Measurements from ENCODE around the gene ALOX12. TPM values are rescaled to one million over a fixed set of nuclear protein-coding genes. Genes with fewer than 3 reads are reported as not detected.
"Not testable (repeated sequence)": the region's sequence is repeated elsewhere in the genome, so short reads cannot be mapped to it uniquely, and the experiment has no call there.

ALOX12 gene, protein sequence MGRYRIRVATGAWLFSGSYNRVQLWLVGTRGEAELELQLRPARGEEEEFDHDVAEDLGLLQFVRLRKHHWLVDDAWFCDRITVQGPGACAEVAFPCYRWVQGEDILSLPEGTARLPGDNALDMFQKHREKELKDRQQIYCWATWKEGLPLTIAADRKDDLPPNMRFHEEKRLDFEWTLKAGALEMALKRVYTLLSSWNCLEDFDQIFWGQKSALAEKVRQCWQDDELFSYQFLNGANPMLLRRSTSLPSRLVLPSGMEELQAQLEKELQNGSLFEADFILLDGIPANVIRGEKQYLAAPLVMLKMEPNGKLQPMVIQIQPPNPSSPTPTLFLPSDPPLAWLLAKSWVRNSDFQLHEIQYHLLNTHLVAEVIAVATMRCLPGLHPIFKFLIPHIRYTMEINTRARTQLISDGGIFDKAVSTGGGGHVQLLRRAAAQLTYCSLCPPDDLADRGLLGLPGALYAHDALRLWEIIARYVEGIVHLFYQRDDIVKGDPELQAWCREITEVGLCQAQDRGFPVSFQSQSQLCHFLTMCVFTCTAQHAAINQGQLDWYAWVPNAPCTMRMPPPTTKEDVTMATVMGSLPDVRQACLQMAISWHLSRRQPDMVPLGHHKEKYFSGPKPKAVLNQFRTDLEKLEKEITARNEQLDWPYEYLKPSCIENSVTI
- total RNA-seq (2014; rRNA removed): not detected in 2 replicates
- polyA plus RNA-seq (2012): 0.40 TPM

DNA sequence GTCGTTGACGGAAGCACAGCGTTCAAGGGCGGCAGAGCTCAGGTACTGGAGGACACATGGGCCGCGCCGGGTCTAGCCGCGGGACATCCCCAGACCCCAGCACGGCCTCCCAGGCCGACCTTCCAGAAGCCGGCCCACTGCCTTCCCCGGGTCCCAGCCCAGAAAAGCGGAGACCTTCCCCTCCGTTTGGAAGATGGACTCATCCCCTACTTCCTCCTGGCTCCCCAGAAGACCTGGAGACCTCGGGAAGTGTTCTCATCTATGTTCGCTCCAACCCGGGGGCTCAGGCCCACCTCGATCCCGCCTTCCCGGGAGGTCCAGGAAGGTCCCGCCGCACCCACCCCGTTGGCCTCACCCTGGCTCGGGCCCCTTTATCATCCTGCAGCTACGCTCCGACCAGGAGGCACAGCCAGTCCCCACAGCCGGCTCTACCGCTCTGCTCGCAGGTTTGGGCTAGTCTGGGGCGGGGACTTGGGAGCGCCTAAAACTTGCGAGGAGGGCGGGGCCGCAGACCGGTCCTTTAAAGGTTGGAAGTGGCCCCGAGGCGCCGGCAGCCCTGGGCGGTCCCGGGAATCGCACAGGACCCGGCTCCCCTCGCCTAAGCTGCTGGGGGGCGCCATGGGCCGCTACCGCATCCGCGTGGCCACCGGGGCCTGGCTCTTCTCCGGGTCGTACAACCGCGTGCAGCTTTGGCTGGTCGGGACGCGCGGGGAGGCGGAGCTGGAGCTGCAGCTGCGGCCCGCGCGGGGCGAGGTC is at the start of gene ALOX12:
TSS of gene ALOX12 (plus strand) at position 550 of the 756 bp plus-strand sequence. CDS start at position 619, 69 bp downstream.
- no peak for DNase-seq (ENCODE audit: low read depth)

DNA sequence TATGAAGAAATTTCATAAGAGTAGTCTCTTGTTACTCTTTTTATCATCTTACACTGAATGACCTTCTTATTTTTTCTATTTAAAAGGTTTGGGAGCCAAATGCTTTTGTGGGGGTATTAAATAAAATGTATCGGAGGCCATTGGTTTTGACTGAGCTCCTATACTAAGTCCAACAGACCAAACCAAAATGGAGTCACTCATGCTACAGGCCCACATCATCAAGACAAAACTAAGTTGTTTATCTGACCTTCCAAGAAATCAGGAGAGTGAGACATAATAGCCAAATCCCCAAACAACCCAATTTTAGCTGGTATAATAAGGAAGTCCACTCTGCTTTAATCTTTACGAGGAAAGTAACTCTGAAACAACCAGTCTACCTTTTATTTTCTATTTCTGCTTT is 48.1 kb upstream of the ALOX12 start:
- DNase-seq (ENCODE audit: low read depth): no peak

DNA sequence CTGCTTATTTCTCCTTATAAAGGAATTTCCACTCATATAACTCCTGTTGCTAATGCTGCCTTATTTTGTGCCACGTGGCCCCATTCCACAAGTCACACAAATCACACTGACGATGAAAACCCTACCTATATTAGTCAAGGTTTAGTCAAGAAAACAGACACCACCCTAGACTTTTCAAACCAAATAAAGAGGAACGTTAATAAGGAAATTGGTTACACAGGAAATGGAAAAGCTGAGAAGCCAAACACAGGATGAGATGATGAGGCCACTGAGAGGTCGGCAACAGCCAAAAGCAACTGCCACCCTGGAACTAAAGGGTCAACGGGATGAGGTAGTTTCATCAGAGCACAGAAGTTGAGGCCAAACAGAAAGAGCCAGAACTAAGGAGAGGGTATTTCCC is 47.3 kb upstream of the ALOX12 start:
- no peak for DNase-seq (ENCODE audit: low read depth)

DNA sequence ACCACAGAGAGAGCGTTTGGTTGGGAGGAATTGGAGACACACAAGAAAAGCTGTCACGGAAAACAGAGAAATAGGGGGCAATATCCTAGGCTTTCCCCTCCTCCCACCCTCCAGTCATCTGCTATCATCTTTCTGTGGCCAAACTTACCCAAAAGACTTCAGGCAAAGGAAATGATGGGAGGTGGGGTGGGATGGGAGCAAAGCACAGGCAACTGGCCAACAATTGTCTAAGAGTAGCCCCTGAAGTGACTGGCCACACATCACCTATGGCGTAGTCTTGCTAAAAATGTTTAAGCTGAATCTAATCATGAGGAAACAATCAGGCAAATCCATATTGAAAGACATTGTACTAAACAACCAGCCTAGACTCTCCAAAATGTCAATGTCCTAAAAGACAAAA is 46.9 kb upstream of the ALOX12 start:
- no peak for DNase-seq (ENCODE audit: low read depth)

DNA sequence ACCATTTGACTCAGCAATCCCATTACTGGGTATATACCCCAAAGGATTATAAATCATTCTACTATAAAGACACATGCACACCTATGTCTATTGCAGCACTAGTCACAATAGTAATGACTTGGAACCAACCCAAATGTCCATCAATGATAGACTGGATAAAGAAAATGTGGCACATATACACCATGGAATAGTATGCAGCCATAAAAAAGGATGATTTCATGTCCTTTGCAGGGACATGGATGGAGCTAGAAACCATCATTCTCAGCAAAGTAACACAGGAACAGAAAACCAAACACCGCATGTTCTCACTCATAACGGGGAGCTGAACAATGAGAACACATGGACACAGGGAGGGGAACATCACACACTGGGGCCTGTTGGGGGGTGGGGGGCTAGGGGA is 44.9 kb upstream of the ALOX12 start:
- not testable (repeated sequence) for DNase-seq (ENCODE audit: low read depth)

DNA sequence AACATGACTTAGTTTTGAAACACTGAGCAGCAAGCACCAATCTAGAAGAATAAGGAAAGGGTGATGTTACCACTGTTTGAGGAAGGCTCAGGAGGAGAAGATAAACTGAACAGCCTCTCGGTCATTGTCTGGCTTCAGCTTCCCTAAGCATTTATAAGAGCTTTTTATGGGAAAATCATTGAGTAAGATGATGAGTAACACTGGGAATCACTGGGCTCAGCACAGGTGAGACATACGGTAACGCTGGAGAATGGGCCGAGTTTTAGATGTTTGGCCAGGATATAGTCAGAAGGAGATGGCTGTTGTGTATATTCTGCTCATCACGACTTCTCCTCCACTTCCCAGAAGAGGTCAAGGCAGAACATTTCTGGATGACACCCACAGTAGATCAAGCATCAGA is 42.2 kb upstream of the ALOX12 start:
- DNase-seq (ENCODE audit: low read depth): no peak

DNA sequence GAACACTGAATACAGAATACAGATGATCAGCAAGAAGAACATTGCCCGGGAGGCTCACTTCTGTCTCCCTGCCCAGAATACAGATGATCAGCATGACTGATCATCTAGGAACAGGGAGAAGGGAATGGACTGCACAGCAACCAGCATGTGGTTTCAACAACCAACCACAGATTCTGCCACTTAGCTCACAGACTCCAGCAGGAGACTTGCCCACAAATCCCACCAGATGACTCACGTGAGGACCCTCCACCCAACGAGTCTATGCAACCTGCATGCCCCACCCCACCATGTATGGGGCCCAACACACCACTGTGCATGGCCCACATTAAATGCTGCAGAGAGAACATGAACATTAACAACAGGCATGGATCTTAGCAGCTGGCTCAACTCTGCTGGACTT is 36.1 kb upstream of the ALOX12 start:
- DNase-seq (ENCODE audit: low read depth): no peak

DNA sequence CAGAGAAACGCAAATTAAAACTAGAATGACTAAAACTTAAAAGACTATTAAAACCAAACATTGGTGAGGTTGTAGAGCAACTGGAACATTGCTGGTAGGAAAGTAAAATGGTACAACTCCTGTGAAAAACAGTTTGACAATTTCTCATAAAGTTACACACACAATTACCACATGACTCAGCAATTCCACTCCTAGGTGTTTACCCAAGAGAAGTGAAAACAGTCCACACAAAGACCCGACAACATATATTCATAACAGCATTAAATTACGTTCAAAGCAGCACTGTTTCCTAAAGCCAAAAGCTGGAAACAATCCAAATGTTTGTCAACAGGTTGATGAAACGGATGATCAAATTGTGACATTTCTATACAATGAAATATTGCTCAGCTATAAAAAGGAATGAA is 26.5 kb upstream of the ALOX12 start:
- peak; percentile 7 for DNase-seq (ENCODE audit: low read depth)

DNA sequence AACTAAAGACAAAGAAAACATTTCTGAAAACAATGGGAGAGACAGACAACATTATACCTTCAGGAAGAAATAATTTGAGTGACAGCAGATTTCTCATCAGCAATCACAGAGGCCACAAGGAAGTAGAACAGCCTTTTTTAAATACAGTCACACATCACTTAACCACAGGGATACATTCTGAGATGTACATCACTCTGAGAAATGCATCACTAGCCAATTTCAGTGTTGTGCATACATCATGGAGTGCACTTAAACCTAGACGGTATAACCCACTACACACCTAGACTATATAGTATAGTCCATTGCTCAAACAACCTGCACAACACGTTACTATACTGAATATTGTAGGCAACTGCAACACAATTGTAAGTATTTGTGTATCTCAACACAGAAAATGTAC is 24.9 kb upstream of the ALOX12 start:
- DNase-seq (ENCODE audit: low read depth): no peak

DNA sequence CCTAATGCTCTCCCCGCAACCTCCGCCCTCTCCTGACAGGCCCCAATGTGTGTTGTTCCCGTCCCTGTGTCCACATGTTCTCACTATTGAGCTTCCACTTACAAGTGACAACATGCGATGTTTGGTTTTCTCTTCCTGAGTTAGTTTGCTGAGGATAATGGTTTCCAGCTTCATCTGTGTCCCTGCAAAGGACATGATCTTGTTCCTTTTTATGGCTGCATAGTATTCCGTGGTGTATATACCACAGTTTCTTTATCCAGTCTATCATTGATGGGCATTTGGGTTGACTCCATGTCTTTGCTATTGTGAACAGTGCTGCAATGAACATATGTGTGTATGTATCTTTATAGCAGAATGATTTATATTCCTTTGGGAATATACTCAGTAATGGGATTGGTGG is 16.4 kb upstream of the ALOX12 start:
- DNase-seq (ENCODE audit: low read depth): not testable (repeated sequence)

DNA sequence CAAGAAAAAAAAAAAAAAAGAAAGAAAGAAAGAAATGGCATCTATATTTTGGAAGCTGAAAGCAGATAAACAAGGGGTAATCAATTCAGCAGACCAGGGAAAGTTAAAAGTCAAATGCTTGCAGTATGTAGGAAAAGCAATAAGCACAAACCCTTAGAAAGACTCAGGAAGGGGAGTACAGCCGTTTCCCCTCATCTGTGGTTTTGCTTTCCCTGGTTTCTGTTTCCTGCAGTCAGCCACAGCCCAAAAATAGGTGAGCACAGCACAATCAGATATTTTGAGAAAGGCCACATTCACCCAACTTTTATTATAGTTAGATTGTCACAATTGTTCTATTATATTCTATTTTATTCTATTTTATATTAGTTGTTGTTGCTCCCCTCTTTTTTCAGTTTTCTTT is 14.4 kb upstream of the ALOX12 start:
- DNase-seq (ENCODE audit: low read depth): no peak

DNA sequence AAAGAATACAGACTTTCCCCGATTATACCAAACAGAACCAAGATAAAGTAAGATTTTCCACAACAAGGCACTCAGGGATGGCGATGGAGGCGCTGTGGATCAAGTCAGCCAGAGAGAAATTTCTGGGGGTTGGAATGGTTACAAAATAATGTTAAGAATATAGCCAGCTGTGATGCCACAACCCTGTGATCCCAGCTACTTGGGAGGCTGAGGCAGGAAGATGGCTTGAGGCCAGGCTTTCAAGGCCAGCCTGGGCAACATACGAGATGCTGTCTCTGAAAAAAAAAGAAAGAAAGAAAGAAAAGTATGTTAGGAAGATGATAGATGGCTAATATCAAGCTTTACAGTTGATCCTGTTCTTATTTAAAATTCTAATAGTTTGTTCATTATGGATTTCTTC is 10.6 kb upstream of the ALOX12 start:
- no peak for DNase-seq (ENCODE audit: low read depth)

DNA sequence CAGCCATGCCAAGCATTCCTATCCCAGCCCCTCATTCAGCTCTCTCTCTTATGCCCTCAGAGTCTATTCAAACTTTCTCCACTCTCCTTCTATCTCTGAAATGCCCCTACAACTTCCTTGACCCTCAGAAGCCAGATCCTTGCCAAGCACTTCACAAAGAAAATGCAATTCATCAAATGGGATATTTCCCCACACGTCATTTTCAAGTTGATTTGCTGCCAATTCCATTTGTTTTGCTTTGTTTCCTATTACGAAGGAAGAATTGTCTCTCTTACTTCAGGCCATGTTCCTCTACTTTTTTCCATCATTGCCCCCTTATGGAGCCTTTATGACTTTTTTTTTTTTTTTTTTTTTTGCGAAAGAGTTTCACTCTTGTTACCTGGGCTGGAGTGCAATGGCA is 9.2 kb upstream of the ALOX12 start:
- no peak for DNase-seq (ENCODE audit: low read depth)

DNA sequence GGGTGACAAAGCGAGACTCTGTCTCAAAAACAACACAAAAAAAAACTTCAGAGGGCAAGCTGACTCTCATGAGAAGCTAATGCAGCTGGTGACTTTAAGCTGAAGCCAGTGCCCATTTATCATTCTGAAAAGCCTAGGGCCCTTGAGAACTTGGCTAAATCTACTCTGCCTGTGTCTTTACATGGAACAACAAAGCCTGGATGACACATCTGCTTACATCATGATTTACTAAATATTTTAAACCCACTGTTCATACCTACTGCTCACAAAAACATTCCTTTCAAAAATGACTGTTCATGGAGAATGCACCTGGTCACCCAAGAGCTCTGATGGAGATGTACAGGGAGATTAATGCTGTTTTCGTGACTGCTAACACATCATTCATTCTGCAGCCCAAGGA is 6.1 kb upstream of the ALOX12 start:
- no peak for DNase-seq (ENCODE audit: low read depth)

DNA sequence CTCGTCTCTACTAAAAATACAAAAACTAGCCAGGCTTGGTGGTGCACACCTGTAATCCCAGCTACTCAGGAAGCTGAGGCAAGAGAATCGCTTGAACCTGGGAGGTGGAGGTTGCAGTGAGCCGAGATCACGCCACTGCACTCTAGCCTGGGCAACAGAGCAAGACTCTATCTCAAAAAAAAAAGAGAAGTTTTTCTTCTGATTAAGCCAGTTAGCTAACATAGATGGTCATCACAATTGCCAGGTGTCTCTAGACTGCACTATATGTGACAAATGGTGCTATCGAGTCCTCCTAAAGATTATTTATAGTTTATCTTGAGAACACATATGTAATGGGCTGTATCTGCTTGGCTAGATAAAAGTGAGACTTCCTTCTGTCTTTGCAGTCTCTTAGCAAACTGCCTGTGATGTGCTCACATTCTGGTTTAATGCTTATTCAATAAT is 2.2 kb upstream of the ALOX12 start:
- not testable (repeated sequence) for DNase-seq (ENCODE audit: low read depth)

DNA sequence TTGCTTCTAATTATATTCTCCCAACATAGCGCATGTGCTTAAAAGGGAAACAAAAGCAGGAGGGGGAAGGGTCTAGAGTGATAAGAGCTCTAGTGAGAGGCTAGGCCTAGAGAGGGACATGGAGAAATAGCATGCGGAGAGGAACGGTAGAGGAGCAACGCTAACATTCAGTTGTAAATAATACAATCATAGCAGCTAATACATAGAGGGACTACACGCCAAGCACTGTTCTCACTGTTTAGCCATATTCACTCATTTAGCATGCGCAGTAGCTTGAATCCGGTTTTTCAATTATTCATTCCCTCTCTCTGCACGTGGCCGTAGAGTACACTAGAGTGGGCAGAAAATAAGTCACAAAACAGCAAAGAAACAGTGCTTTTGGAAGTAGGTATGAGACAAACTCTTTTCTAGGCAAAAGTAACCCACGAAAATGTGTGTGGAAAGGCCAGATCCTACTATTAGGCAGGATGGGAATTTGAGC is 1.7 kb upstream of the ALOX12 start:
- DNase-seq (ENCODE audit: low read depth): no peak

DNA sequence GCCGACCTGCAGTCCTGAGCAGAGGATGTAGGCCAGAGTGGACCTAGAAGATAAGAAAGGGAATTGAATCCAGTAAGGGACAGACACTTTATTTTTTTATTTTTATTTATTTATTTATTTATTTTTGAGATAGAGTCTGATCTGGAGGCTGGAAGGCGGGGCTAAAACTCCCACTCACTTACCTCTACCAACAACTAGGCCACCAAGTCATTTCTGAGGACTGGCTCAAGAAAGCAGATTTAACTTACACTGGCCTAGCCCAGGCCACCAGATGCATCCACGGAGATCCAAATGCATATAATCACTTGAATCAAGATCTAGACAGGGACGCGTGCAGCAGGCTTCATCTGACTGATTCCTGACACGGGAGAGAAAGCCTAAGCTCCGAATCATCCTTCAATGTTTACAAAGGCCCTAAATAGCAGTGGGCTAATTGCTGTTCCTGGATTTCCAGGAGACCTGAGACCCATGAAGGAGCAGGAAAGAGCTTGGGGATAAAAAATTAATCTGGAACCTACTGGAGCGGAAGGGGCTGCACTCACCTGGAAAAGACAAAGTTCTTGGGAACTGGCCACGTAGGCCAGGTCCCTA is 1.1 kb upstream of the ALOX12 start:
- DNase-seq (ENCODE audit: low read depth): no peak

DNA sequence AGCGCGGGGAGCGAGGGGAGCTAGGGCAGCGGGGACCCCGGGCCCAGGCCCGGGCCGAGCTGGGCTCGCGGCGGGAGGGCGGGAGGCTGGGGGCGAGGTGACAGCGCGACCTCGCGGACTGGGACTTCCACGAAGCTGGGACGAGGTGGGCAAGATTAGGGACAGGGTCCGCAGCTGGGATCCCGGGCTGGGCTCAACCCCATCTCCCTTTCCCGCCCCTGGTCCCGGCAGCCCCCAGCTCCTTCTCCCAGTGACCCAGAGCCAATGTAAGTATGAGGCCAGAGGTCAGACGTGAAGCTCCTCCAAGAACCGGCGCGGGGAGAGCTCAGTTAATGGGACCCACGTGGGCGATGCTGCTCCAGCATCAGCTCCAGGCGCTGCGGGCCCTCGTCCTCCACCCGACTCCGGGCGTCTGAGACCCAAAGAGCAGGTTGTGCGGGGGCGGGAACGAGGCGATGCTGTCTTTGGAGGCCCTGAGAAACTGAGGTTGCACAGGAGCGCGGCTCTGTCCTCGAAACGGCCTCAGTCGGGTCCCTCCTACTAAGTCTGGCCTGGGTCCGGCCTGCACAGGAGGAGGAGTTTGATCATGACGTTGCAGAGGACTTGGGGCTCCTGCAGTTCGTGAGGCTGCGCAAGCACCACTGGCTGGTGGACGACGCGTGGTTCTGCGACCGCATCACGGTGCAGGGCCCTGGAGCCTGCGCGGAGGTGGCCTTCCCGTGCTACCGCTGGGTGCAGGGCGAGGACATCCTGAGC is 585 bp downstream of the ALOX12 start:
- no peak for DNase-seq (ENCODE audit: low read depth)

DNA sequence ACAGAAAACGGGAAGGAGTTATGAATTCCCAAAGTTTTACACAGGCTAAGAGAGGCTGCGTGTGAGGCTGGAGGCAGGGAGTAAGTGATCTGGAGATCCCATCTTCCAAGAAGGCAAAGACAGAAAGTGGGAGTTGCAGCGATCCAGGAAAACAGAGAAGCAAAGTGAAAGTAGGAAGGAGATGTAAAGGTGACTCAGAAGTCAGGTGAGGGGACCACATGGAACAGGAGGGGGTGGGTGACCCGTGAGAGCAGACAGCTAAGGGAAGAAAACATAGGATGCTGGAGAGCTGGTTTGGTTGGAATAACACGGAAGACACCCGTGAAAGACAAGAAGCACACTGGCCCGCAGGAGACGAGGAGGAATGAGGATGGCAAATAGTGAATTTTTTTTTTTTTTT is 1.3 kb downstream of the ALOX12 start:
- DNase-seq (ENCODE audit: low read depth): no peak

DNA sequence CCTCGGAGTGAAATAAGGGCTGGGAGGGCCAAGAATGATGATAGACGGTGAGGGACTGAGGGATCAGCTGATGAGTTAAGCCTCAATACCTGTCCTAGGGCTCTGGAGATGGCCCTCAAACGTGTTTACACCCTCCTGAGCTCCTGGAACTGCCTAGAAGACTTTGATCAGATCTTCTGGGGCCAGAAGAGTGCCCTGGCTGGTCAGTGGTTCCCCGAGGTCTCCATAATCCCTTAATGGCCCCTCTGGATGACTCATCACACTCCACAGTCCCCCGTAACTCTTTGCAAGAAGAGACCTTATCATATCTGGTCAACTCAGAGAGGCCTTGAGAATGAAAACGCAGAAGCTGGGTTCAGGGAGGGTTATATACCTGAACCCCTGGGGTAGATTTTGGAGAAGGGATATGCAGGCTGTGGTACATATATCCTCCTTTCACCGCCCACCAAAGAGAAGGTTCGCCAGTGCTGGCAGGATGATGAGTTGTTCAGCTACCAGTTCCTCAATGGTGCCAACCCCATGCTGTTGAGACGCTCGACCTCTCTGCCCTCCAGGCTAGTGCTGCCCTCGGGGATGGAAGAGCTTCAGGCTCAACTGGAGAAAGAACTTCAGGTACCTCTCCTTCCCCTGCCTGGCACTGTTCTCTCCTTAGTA is 3.1 kb downstream of the ALOX12 start:
- no peak for DNase-seq (ENCODE audit: low read depth)
